Body of pancreas (tissue), 4 donors: ENCODE results near the gene BPIFB6. TPM values are rescaled to one million over a fixed set of nuclear protein-coding genes. Genes with fewer than 3 reads are reported as not detected.

ENCODE experiments used
- ATAC-seq: fragments of 150-250 bp; one replicate; pipeline ENCODE4 v1.9.1; 2016
- DNase-seq, 4 donors: peaks; one replicate each; pipeline ENCODE4 v3.0.0-alpha.2; 2019
- H3K27ac ChIP-seq, 4 donors: fragments of 200-600 bp; sonication (generic); 1 replicate in 3 of 4; 2 replicates in 1 of 4; pipeline versions ENCODE4 v1.5.1 to v1.6.1; 2016 to 2019; ENCODE audit warnings: mild to moderate bottlenecking in 1 of 4, mixed read lengths in 1 of 4, moderate library complexity in 1 of 4
- H3K27me3 ChIP-seq, 2 donors: fragments of 200-600 bp; sonication (generic); one replicate each; pipeline ENCODE4 v1.6.0; 2016; ENCODE audit warnings: mild to moderate bottlenecking in 1 of 2
- H3K36me3 ChIP-seq, 2 donors: fragments of 200-600 bp; sonication (generic); replicated peaks in 1 of 2; 2 replicates each; pipeline ENCODE4 v1.5.1; 2016; ENCODE audit warnings: low read depth in 2 of 2; ENCODE audit not compliant: insufficient read depth in 1 of 2
- H3K4me1 ChIP-seq: fragments of 200-600 bp; sonication (generic); one replicate; pipeline ENCODE4 v1.6.0; 2016
- H3K4me3 ChIP-seq, 2 donors: fragments of 200-600 bp; sonication (generic); 1 replicate in 1 of 2; 2 replicates in 1 of 2; pipeline ENCODE4 v1.5.1; 2016 to 2019
- H3K9me3 ChIP-seq, 3 donors: fragments of 200-600 bp; sonication (generic); 1 replicate in 2 of 3; 2 replicates in 1 of 3; pipeline ENCODE4 v1.5.1; 2016
- CTCF ChIP-seq, 7 experiments: fragments of 450-650 bp in 4 of 7; fragments of 200-600 bp in 3 of 7; sonication (generic) in 3 of 7; IDR thresholded peaks; one replicate each; pipeline ENCODE4 v1.5.1; 2016 to 2019; ENCODE audit warnings: antibody characterized with exemption in 7 of 7
- POLR2A ChIP-seq, 3 donors: fragments of 450-650 bp; IDR thresholded peaks; one replicate each; pipeline ENCODE4 v1.6.1; 2016; ENCODE audit warnings: antibody characterized with exemption in 3 of 3, mild to moderate bottlenecking in 2 of 3
- WGBS, 2 donors: methylation state at CpG; one replicate each; pipeline ENCODE4 v1.1.5; 2017; 5-methylcytosine and 5-hydroxymethylcytosine counted together
- intact Hi-C: fragments of 100-400 bp; cut with DNase I; formaldehyde crosslinking; loops from one replicate; pipeline ENCODE4 v1.15.1; 2023
- total RNA-seq, 2 donors: library from RNA; depleted of rRNA; stranded (reverse); fragments of >200 nt; gene quantifications; one replicate each; pipeline ENCODE4 v1.1.0, GENCODE V29; 2016

BPIFB6 gene
- total RNA-seq, 2 donors from 2014 or later, result not detected

- DNase-seq, result no peak
- Histone ChIP-seq H3K4me1 (no peaks in the 10 kb centered on the region), H3K27me3 (no peaks in the 10 kb centered on the region), H3K9me3 (no peaks in the 10 kb centered on the region), H3K36me3 (no peaks in the 10 kb centered on the region), H3K4me3 (no peak overlapping the region), H3K27ac (no peak overlapping the region)
- TF ChIP-seq CTCF (IDR thresholded peaks at IDR 0.05) (no peak), POLR2A (IDR thresholded peaks at IDR 0.05) (no peak)
- WGBS, 2 donors, result 30 to 50% methylated on average over 1 of the region's 1 CpG
- no peak for ATAC-seq
- intact Hi-C loops, result loop anchor here (10.0 kb wide), 2 partner anchors 121 to 189 kb away; partner anchors contain the start of gene BPIFA3
These were observed 62.1 kb downstream of the BPIFB6 start for GRCh38 chr20:33093582-33093981.

Other genes with a start within 250 kb of the BPIFB6 start
- gene MAPRE1, start 211.7 kb upstream of the BPIFB6 start, total RNA-seq, result 10 to 100 TPM; 32.4 to 37.6 TPM
- gene EFCAB8, start 172.7 kb upstream of the BPIFB6 start, total RNA-seq, result under 1 TPM in 1 of 2 donors, not detected in 1; 0.26 TPM
- gene SUN5, start 27.2 kb upstream of the BPIFB6 start, total RNA-seq, result not detected
- gene BPIFB2, start 23.9 kb upstream of the BPIFB6 start, total RNA-seq, result not detected
- gene BPIFB3, start 22.3 kb downstream of the BPIFB6 start, total RNA-seq, result not detected
- gene BPIFB4, start 48.0 kb downstream of the BPIFB6 start, total RNA-seq, result not detected
- not detected for gene BPIFA2, start 136.5 kb downstream of the BPIFB6 start, total RNA-seq
- gene BPIFA3, start 185.7 kb downstream of the BPIFB6 start, total RNA-seq, result not detected
- not detected for gene BPIFA1, start 204.3 kb downstream of the BPIFB6 start, total RNA-seq